Effector memory CD8-positive, alpha-beta T cell (primary cell): ENCODE results near the gene FOXO6.
A peak's percentile ranks its signal among the peaks of the same experiment; 100 is the strongest.

ENCODE experiments used
- ATAC-seq: fragments of 150-1000 bp; cut with Tn5 transposase; replicated peaks from 2 replicates; pipeline ENCODE4 v1.10.0; 2021; ENCODE audit warnings: mild to moderate bottlenecking, moderate library complexity
- DNase-seq, 3 experiments: peaks; one replicate each; pipeline ENCODE4 v3.0.0; 2021
- H3K27ac Mint-ChIP-seq, 2 donors: one replicate each; pipeline ENCODE4 v1.8.0; 2022; ENCODE audit warnings: mild to moderate bottlenecking in 2 of 2, mixed read lengths in 2 of 2, moderate library complexity in 2 of 2
- H3K27me3 Mint-ChIP-seq, 2 donors: one replicate each; pipeline ENCODE4 v1.8.0; 2022; ENCODE audit warnings: mixed read lengths in 2 of 2
- H3K36me3 Mint-ChIP-seq: one replicate; pipeline ENCODE4 v1.8.0; 2022; ENCODE audit warnings: mild to moderate bottlenecking, moderate library complexity, mixed read lengths; ENCODE audit not compliant: insufficient read depth
- H3K4me1 Mint-ChIP-seq, 2 donors: one replicate each; pipeline ENCODE4 v1.8.0; 2022; ENCODE audit warnings: low read depth in 2 of 2, mixed read lengths in 2 of 2
- H3K4me3 Mint-ChIP-seq, 2 donors: one replicate each; pipeline ENCODE4 v1.8.0; 2022; ENCODE audit warnings: mild to moderate bottlenecking in 2 of 2, mixed read lengths in 2 of 2, moderate library complexity in 2 of 2
- H3K9me3 Mint-ChIP-seq, 2 donors: one replicate each; pipeline ENCODE4 v1.8.0; 2022; ENCODE audit warnings: mixed read lengths in 2 of 2

FOXO6 gene

GRCh38 chr1:41361495-41362356 is 492 bp downstream of the FOXO6 start:
- no peak overlapping the region for H3K27ac Mint-ChIP-seq
- H3K9me3 Mint-ChIP-seq: no peaks in the 10 kb centered on the region
- peaks cover 23 to 45% of the 10 kb centered on the region in 2 donors for H3K27me3 Mint-ChIP-seq
- H3K4me1 Mint-ChIP-seq: peaks cover 7 to 24% of the 10 kb centered on the region in 2 donors
- no peak for DNase-seq
- peak overlapping the region; percentile 64 to 68 for H3K4me3 Mint-ChIP-seq
- peaks cover 7% of the 10 kb centered on the region for H3K36me3 Mint-ChIP-seq
- peak; percentile 20 for ATAC-seq

- ATAC-seq: no peak
- DNase-seq: no peak
- Mint-ChIP-seq H3K27me3 (peaks cover 23 to 51% of the 10 kb centered on the region in 2 donors), H3K4me1 (peaks cover 7 to 28% of the 10 kb centered on the region in 2 donors), H3K4me3 (peak overlapping the region; percentile 64 to 68), H3K9me3 (no peaks in the 10 kb centered on the region), H3K36me3 (peaks cover 7% of the 10 kb centered on the region), H3K27ac (peak overlapping the region in 1 of 2 donors; percentile 11)
Measured at GRCh38 chr1:41362357-41362721, 1.1 kb downstream of the FOXO6 start.

- DNase-seq (no peak), ATAC-seq (no peak)
- peaks cover 7 to 33% of the 10 kb centered on the region in 2 donors for H3K4me1 Mint-ChIP-seq
- H3K27ac Mint-ChIP-seq: peak overlapping the region in 1 of 2 donors; percentile 11
- peaks cover 7% of the 10 kb centered on the region for H3K36me3 Mint-ChIP-seq
- peaks cover 26 to 54% of the 10 kb centered on the region in 2 donors for H3K27me3 Mint-ChIP-seq
- H3K4me3 Mint-ChIP-seq: peak overlapping the region; percentile 64 to 68
- H3K9me3 Mint-ChIP-seq: no peaks in the 10 kb centered on the region
Measured at GRCh38 chr1:41362749-41363590, 1.7 kb downstream of the FOXO6 start.

- peaks cover 21 to 51% of the 10 kb centered on the region in 2 donors for H3K27me3 Mint-ChIP-seq
- H3K4me3 Mint-ChIP-seq: peak overlapping the region in 1 of 2 donors; percentile 28
- peak in 1 of 3 experiments; percentile 19 for DNase-seq
- peaks cover 7 to 33% of the 10 kb centered on the region in 2 donors for H3K4me1 Mint-ChIP-seq
- H3K36me3 Mint-ChIP-seq: peaks cover 7% of the 10 kb centered on the region
- H3K27ac Mint-ChIP-seq: peak overlapping the region in 1 of 2 donors; percentile 1
- ATAC-seq: no peak
- no peaks in the 10 kb centered on the region for H3K9me3 Mint-ChIP-seq
Measured at GRCh38 chr1:41363591-41364320, 2.5 kb downstream of the FOXO6 start.

GRCh38 chr1:41364442-41365319 is 3.4 kb downstream of the FOXO6 start:
- ATAC-seq (no peak), DNase-seq (no peak)
- Mint-ChIP-seq H3K27me3 (peaks cover 30 to 60% of the 10 kb centered on the region in 2 donors), H3K36me3 (peaks cover 4% of the 10 kb centered on the region), H3K4me3 (peak overlapping the region; percentile 13 to 56), H3K4me1 (peaks cover 7 to 33% of the 10 kb centered on the region in 2 donors), H3K27ac (peak overlapping the region; percentile 79 to 82), H3K9me3 (no peaks in the 10 kb centered on the region)

DNA sequence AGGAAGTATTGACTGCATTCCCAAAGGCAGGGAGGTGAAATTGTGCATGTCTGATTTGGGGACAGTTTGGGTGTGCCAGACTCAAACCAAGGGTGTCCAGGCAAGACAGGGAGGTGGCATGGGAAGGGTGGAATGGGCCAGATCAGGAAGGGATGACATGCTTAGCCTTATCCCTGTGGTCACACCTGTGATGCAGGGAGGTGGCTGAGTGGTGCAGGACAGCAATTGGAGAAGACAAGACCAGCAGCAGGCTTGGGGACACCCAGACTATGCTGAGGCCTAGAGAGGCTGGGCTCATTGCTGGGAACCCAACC is 4.0 kb downstream of the FOXO6 start:
- H3K9me3 Mint-ChIP-seq: no peaks in the 10 kb centered on the region
- ATAC-seq: no peak

GRCh38 chr1:41365772-41366454 is 4.7 kb downstream of the FOXO6 start:
- peaks cover 38 to 72% of the 10 kb centered on the region in 2 donors for H3K27me3 Mint-ChIP-seq
- peak; percentile 52 for ATAC-seq

More for the DNA sequence above, 4.0 kb downstream of the FOXO6 start:
- Mint-ChIP-seq H3K27me3 (peaks cover 33 to 66% of the 10 kb centered on the region in 2 donors), H3K36me3 (peaks cover 4% of the 10 kb centered on the region), H3K27ac (peak overlapping the region; percentile 79 to 82), H3K4me1 (peaks cover 7 to 33% of the 10 kb centered on the region in 2 donors), H3K4me3 (peak overlapping the region; percentile 13 to 56)
- no peak for DNase-seq

DNA sequence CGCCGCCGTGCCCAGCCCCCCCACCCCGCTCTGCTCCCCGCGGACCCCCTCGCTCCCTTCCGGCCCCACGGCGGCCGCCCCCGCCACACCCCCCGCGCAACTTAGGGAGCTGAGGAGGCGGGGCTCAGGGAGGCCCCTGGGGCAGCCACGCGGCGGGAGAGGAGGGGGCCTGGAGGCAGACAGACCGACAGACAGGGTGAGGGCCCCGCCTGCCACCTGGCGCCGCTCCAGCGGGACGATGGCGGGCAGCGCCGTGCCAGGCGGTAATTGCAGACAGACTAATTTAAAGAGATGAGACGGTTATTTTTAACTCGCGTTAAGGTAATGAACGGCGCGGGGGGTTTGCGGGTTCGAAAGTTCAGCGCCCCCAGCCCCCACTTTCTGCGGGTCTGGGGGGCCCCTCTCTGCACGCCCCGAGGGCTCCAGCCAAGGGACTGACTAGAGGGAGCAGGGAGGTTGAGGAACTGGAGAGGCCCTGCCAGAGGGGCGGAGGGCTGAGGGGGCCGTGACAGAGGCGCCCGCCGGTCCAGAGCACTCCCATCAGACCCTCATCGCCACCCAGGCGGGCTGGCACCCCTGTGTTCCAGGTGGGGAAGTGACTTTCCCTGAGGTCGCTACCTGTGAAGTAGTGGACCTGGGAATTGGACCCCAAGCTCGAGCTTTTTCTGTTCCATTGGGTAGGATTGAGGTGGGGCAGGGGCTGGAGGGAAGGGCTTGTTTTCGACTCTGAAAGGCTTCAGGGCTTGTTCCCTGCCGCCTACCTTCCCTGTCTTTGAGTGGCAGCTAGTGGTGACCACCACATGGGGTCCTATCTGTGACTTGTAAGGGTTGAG is 5.4 kb downstream of the FOXO6 start:
- H3K4me1 Mint-ChIP-seq: peaks cover 7 to 32% of the 10 kb centered on the region in 2 donors
- H3K4me3 Mint-ChIP-seq: peak overlapping the region; percentile 73
- ATAC-seq (peak; percentile 67), DNase-seq (peak; percentile 47 to 58 (median 57))
- H3K27ac Mint-ChIP-seq: peak overlapping the region in 1 of 2 donors; percentile 67
- peaks cover 40 to 80% of the 10 kb centered on the region in 2 donors for H3K27me3 Mint-ChIP-seq
- no peaks in the 10 kb centered on the region for H3K9me3 Mint-ChIP-seq
- peaks cover 4% of the 10 kb centered on the region for H3K36me3 Mint-ChIP-seq

More at GRCh38 chr1:41365772-41366454, 4.7 kb downstream of the FOXO6 start:
- Mint-ChIP-seq H3K9me3 (no peaks in the 10 kb centered on the region), H3K27ac (peak overlapping the region in 1 of 2 donors; percentile 82), H3K36me3 (peaks cover 4% of the 10 kb centered on the region), H3K4me3 (peak overlapping the region; percentile 73), H3K4me1 (peaks cover 7 to 32% of the 10 kb centered on the region in 2 donors)
- DNase-seq: peak; percentile 46 to 53 (median 48)

DNA sequence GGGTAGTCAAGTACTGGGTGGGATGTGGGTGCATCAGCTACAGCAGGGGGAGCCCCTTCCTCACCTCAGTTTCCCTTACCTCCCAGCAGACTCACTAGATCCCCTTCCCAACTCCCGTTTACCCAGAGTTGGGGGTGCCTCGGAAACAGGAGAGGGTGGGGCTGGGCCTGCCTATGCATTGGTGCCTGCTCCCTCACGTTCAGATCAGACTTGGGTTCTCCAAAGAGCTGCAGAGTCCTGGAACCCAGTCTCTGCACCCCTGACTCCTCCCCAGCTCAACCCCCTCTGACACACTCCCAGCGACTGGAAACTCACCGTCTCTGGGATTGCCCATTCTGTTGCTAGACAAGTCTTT is 6.0 kb downstream of the FOXO6 start:
- DNase-seq (no peak), ATAC-seq (no peak)
- Mint-ChIP-seq H3K9me3 (no peaks in the 10 kb centered on the region), H3K4me3 (peak overlapping the region; percentile 47 to 73), H3K27ac (peak overlapping the region in 1 of 2 donors; percentile 67), H3K4me1 (peaks cover 7 to 29% of the 10 kb centered on the region in 2 donors), H3K27me3 (peaks cover 46 to 86% of the 10 kb centered on the region in 2 donors), H3K36me3 (peaks cover 4% of the 10 kb centered on the region)

GRCh38 chr1:41368366-41368765 is 7.1 kb downstream of the FOXO6 start:
- H3K4me3 Mint-ChIP-seq: no peak overlapping the region
- peaks cover 0 to 25% of the 10 kb centered on the region in 2 donors for H3K4me1 Mint-ChIP-seq
- no peaks in the 10 kb centered on the region for H3K36me3 Mint-ChIP-seq
- peaks cover 49 to 87% of the 10 kb centered on the region in 2 donors for H3K27me3 Mint-ChIP-seq
- ATAC-seq (no peak), DNase-seq (no peak)
- no peak overlapping the region for H3K27ac Mint-ChIP-seq
- no peaks in the 10 kb centered on the region for H3K9me3 Mint-ChIP-seq

DNA sequence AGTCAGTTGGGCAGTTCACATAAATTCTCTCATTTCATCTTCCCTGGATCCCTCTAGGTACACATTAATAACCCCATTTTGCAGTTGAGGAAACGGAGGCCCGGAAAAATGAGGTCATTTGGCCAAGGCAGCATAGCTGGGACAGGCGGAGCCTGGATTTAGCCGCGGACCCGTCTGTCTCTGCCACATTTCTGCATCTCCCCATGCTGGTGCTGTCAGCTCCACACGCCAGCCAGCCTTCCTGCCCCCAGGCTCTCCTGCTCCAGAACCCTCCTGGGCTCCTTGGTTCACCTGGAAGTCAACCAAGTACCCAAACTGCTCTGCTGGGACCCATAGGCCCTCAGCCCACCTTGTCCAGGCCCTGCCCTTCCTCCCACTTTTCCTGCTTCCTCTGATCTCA is 7.6 kb downstream of the FOXO6 start:
- H3K9me3 Mint-ChIP-seq: no peaks in the 10 kb centered on the region
- H3K36me3 Mint-ChIP-seq: no peaks in the 10 kb centered on the region
- no peak overlapping the region for H3K27ac Mint-ChIP-seq
- H3K4me3 Mint-ChIP-seq: peak overlapping the region in 1 of 2 donors; percentile 19
- peaks cover 0 to 21% of the 10 kb centered on the region in 2 donors for H3K4me1 Mint-ChIP-seq
- ATAC-seq: no peak
- H3K27me3 Mint-ChIP-seq: peaks cover 48 to 87% of the 10 kb centered on the region in 2 donors
- no peak for DNase-seq
